SK-N-SH treated with all-trans-retinoic acid at 6 μM for 48 hours (cell line): Measurements from ENCODE around the gene CNTN4.

ENCODE experiments used
- ARNTL ChIP-seq: fragments of 450-650 bp; formaldehyde crosslinking; IDR thresholded peaks from 2 replicates; pipeline ENCODE4 v1.5.0; 2020; ENCODE audit warnings: low read depth, mild to moderate bottlenecking, moderate library complexity, borderline replicate concordance
- CSDC2 ChIP-seq: fragments of 250-450 bp; sonication (Bioruptor Pico); IDR thresholded peaks from 2 replicates; pipeline ENCODE4 v1.5.0; 2020; ENCODE audit warnings: mild to moderate bottlenecking, moderate library complexity
- RARB ChIP-seq: fragments of 250-450 bp; sonication (Bioruptor Pico); IDR thresholded peaks from 2 replicates; pipeline ENCODE4 v1.8.0; 2021; ENCODE audit warnings: mild to moderate bottlenecking, moderate library complexity
- TCF4 ChIP-seq: fragments of 250-450 bp; sonication (Bioruptor Pico); IDR thresholded peaks from 2 replicates; pipeline ENCODE4 v1.8.0; 2021; ENCODE audit warnings: mild to moderate bottlenecking, moderate library complexity, borderline replicate concordance
- TOX ChIP-seq: fragments of 250-450 bp; sonication (Bioruptor Pico); IDR thresholded peaks from 2 replicates; pipeline ENCODE4 v1.8.0; 2021; ENCODE audit warnings: mild to moderate bottlenecking, moderate library complexity, borderline replicate concordance
- TSHZ2 ChIP-seq: fragments of 250-450 bp; sonication (Bioruptor Pico); IDR thresholded peaks from 2 replicates; pipeline ENCODE4 v1.5.0; 2020; ENCODE audit warnings: mild to moderate bottlenecking, moderate library complexity
- TF ChIP-seq, protein P1 (sequence below): fragments of 250-450 bp; sonication (Bioruptor Pico); IDR thresholded peaks from 2 replicates; pipeline ENCODE4 v1.8.0; 2020; ENCODE audit warnings: mild to moderate bottlenecking, moderate library complexity, borderline replicate concordance

- TF ChIP-seq, protein P1, sequence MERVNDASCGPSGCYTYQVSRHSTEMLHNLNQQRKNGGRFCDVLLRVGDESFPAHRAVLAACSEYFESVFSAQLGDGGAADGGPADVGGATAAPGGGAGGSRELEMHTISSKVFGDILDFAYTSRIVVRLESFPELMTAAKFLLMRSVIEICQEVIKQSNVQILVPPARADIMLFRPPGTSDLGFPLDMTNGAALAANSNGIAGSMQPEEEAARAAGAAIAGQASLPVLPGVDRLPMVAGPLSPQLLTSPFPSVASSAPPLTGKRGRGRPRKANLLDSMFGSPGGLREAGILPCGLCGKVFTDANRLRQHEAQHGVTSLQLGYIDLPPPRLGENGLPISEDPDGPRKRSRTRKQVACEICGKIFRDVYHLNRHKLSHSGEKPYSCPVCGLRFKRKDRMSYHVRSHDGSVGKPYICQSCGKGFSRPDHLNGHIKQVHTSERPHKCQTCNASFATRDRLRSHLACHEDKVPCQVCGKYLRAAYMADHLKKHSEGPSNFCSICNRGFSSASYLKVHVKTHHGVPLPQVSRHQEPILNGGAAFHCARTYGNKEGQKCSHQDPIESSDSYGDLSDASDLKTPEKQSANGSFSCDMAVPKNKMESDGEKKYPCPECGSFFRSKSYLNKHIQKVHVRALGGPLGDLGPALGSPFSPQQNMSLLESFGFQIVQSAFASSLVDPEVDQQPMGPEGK (CRISPR knock-in tag), result no peak
- TF ChIP-seq TSHZ2 (CRISPR knock-in tag), result no peak
- no peak for TF ChIP-seq ARNTL (CRISPR knock-in tag)
- no peak for TF ChIP-seq RARB (CRISPR knock-in tag)
- TF ChIP-seq TCF4 (CRISPR knock-in tag), result no peak
- no peak for TF ChIP-seq TOX (CRISPR knock-in tag)
- TF ChIP-seq CSDC2, result no peak
Measured at GRCh38 chr3:2415083-2415482, 316.4 kb downstream of the CNTN4 start.
